Measurements from ENCODE around the gene USP32. TPM values are rescaled to one million over a fixed set of nuclear protein-coding genes. Genes with fewer than 3 reads are reported as not detected.

USP32 gene
- total and polyA plus RNA-seq, 4 donors: 11.6 to 103 (median 42.9) TPM

GRCh38 chr17:60145006-60145935 lies 246.7 kb downstream of the USP32 start:
- H3K27me3 ChIP-seq (ENCODE audit: control insufficient read depth in 4 of 4, insufficient read depth in 4 of 4, low read length in 3 of 4): peaks cover under 1 to 19% (median 10%) of the 10 kb centered on the region in 4 donors
- no peak overlapping the region for H3K4me3 ChIP-seq (ENCODE audit: low read depth in 1 of 3, low read length in 3 of 3)
- H3K9ac ChIP-seq (ENCODE audit: low read depth in 1 of 2, low read length in 2 of 2): no peak overlapping the region
- DNase-seq (ENCODE audit: low spot score): no peak
- H3K4me1 ChIP-seq (ENCODE audit: control insufficient read depth in 4 of 4, insufficient read depth in 4 of 4, low read length in 3 of 4): peaks cover 0 to 21% (median 12%) of the 10 kb centered on the region in 4 donors
- TF ChIP-seq EGR1 (IDR thresholded peaks at IDR 0.05; ENCODE audit: low read depth in 2 of 2) (no peak), NR2F2 (IDR thresholded peaks at IDR 0.05) (no peak), SP1 (IDR thresholded peaks at IDR 0.05) (no peak), JUND (IDR thresholded peaks at IDR 0.05) (no peak), YY1 (IDR thresholded peaks at IDR 0.05) (no peak), RXRA (IDR thresholded peaks at IDR 0.05) (no peak), FOXA2 (IDR thresholded peaks at IDR 0.05) (no peak), FOXA1 (IDR thresholded peaks at IDR 0.05) (no peak), TAF1 (conservative IDR thresholded peaks at IDR 0.05) (no peak), GABPA (IDR thresholded peaks at IDR 0.05 in 1 of 2, conservative IDR thresholded peaks at IDR 0.05 in 1 of 2) (no peak)
- no peaks in the 10 kb centered on the region for H3K9me3 ChIP-seq (ENCODE audit: control insufficient read depth in 4 of 4, low read length in 3 of 4)
- H3K27ac ChIP-seq (ENCODE audit: low read depth in 1 of 2, low read length in 2 of 2): no peak overlapping the region
- WGBS: 39% methylated on average over 17 of the region's 17 CpGs
- H3K36me3 ChIP-seq (ENCODE audit: control insufficient read depth in 4 of 4, insufficient read depth in 3 of 4, low read depth in 1 of 4, low read length in 3 of 4): no peaks in the 10 kb centered on the region

DNA sequence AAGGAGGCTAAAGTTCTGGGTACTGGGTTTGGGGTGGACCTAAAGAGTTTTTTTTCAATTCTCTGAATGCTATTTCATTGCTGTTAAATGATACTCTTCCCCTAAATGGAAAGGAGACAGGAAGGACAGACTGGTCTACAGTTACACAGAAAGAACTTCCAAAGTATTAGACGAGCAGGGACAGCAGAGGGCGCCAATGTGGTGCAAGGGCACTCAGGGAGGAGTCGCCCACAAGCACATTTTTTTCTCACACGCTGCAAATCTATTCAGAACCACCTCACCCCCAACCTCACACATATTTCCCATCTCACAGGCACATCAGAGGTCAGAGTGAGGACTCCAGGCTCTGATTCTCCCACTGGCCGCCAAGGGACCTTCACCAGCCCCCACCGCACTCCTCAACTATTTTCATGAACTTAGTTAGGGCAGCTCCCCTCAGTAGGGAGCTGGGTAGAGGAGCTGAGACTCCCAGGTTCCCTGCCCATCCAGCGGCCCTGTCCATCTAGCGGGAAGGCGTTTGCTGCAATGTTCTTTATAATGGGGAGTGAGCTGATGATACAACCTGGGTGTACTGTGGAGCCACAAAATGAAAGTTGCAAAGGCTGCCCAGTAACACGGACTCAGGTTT lies 248.9 kb downstream of the USP32 start:
- peaks cover 6 to 15% (median 10%) of the 10 kb centered on the region in 4 donors for H3K27me3 ChIP-seq (ENCODE audit: control insufficient read depth in 4 of 4, insufficient read depth in 4 of 4, low read length in 3 of 4)

More for the DNA sequence above, 248.9 kb downstream of the USP32 start:
- no peak for TF ChIP-seq SP1 (IDR thresholded peaks at IDR 0.05)
- peak; percentile 84 to 88 for TF ChIP-seq RAD21 (IDR thresholded peaks at IDR 0.05)
- peak; percentile 55 for TF ChIP-seq REST (IDR thresholded peaks at IDR 0.05)
- no peak for TF ChIP-seq HNF4G (IDR thresholded peaks at IDR 0.05)
- TF ChIP-seq HNF4A (conservative IDR thresholded peaks at IDR 0.05): peak in 1 of 2 donors; percentile 18
- TF ChIP-seq, protein P1, sequence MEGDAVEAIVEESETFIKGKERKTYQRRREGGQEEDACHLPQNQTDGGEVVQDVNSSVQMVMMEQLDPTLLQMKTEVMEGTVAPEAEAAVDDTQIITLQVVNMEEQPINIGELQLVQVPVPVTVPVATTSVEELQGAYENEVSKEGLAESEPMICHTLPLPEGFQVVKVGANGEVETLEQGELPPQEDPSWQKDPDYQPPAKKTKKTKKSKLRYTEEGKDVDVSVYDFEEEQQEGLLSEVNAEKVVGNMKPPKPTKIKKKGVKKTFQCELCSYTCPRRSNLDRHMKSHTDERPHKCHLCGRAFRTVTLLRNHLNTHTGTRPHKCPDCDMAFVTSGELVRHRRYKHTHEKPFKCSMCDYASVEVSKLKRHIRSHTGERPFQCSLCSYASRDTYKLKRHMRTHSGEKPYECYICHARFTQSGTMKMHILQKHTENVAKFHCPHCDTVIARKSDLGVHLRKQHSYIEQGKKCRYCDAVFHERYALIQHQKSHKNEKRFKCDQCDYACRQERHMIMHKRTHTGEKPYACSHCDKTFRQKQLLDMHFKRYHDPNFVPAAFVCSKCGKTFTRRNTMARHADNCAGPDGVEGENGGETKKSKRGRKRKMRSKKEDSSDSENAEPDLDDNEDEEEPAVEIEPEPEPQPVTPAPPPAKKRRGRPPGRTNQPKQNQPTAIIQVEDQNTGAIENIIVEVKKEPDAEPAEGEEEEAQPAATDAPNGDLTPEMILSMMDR (IDR thresholded peaks at IDR 0.05; ENCODE audit: low read depth, low read length, missing input control): peak; percentile 56
- no peaks in the 10 kb centered on the region for H3K36me3 ChIP-seq (ENCODE audit: control insufficient read depth in 4 of 4, insufficient read depth in 3 of 4, low read depth in 1 of 4, low read length in 3 of 4)
- no peak overlapping the region for H3K27ac ChIP-seq (ENCODE audit: low read depth in 1 of 2, low read length in 2 of 2)
- peaks cover 7 to 27% (median 17%) of the 10 kb centered on the region in 4 donors for H3K4me1 ChIP-seq (ENCODE audit: control insufficient read depth in 4 of 4, insufficient read depth in 4 of 4, low read length in 3 of 4)
- WGBS: 7% methylated on average over 10 of the region's 10 CpGs
- no peak overlapping the region for H3K4me3 ChIP-seq (ENCODE audit: low read depth in 1 of 3, low read length in 3 of 3)
- H3K9me3 ChIP-seq (ENCODE audit: control insufficient read depth in 4 of 4, low read length in 3 of 4): no peaks in the 10 kb centered on the region
- DNase-seq (ENCODE audit: low spot score): peak; percentile 81
- no peak overlapping the region for H3K9ac ChIP-seq (ENCODE audit: low read depth in 1 of 2, low read length in 2 of 2)
